Stimulated activated naive CD8-positive, alpha-beta T cell treated with anti-CD3 and anti-CD28 coated beads, Interleukin-15, Interleukin-2, amounts not matched to agents 100 ng/mL and 50 ng/mL, for 24 hours (primary cell): ENCODE data around the gene SIGLEC1.

Experiments used
- H3K27ac Mint-ChIP-seq: one replicate; pipeline ENCODE4 v1.8.0; 2021; ENCODE audit warnings: mild to moderate bottlenecking, mixed read lengths
- H3K27me3 Mint-ChIP-seq: one replicate; pipeline ENCODE4 v1.8.0; 2021; ENCODE audit warnings: mixed read lengths
- H3K36me3 Mint-ChIP-seq: one replicate; pipeline ENCODE4 v1.8.0; 2021; ENCODE audit warnings: low read depth, mixed read lengths
- H3K4me1 Mint-ChIP-seq: one replicate; pipeline ENCODE4 v1.8.0; 2021; ENCODE audit warnings: low read depth, mixed read lengths
- H3K4me3 Mint-ChIP-seq: one replicate; pipeline ENCODE4 v1.8.0; 2021; ENCODE audit warnings: mild to moderate bottlenecking, mixed read lengths
- H3K9me3 Mint-ChIP-seq: one replicate; pipeline ENCODE4 v1.8.0; 2021; ENCODE audit warnings: mixed read lengths

Gene SIGLEC1

GRCh38 chr20:3749689-3750531 lies 37.5 kb upstream of the SIGLEC1 start:
- H3K36me3 Mint-ChIP-seq, result no peaks in the 10 kb centered on the region
- no peaks in the 10 kb centered on the region for H3K27me3 Mint-ChIP-seq
- H3K9me3 Mint-ChIP-seq, result no peaks in the 10 kb centered on the region
- no peak overlapping the region for H3K4me3 Mint-ChIP-seq
- peaks cover 15% of the 10 kb centered on the region for H3K4me1 Mint-ChIP-seq
- no peak overlapping the region for H3K27ac Mint-ChIP-seq

- peaks cover 15% of the 10 kb centered on the region for H3K4me1 Mint-ChIP-seq
- H3K27me3 Mint-ChIP-seq, result peaks cover 6% of the 10 kb centered on the region
- H3K9me3 Mint-ChIP-seq, result no peaks in the 10 kb centered on the region
- H3K27ac Mint-ChIP-seq, result no peak overlapping the region
- no peaks in the 10 kb centered on the region for H3K36me3 Mint-ChIP-seq
- no peak overlapping the region for H3K4me3 Mint-ChIP-seq
Observed at GRCh38 chr20:3749087-3749688, 36.8 kb upstream of the SIGLEC1 start.

DNA sequence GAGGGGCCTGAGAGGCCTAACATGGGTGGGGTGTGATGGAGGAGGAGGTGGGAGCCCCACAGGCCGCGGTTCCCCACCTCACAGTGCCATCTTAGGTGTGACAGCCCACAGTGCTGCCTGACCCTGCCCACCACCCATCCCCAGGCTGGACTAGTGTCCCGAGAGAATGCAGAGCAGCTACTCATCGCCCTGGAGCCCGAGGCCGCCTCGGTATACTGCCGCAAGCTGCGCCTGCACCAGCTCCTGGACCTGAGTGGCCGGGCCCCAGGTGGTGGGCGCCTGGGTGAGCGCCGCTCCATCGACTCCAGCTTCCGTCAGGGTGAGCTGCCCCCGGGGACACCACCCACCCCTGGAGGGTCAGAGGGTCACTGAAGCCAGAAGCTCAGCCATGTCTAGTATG lies 35.7 kb upstream of the SIGLEC1 start:
- peaks cover 6% of the 10 kb centered on the region for H3K27me3 Mint-ChIP-seq
- no peak overlapping the region for H3K4me3 Mint-ChIP-seq
- H3K36me3 Mint-ChIP-seq, result no peaks in the 10 kb centered on the region
- no peak overlapping the region for H3K27ac Mint-ChIP-seq
- H3K4me1 Mint-ChIP-seq, result peaks cover 15% of the 10 kb centered on the region
- no peaks in the 10 kb centered on the region for H3K9me3 Mint-ChIP-seq

DNA sequence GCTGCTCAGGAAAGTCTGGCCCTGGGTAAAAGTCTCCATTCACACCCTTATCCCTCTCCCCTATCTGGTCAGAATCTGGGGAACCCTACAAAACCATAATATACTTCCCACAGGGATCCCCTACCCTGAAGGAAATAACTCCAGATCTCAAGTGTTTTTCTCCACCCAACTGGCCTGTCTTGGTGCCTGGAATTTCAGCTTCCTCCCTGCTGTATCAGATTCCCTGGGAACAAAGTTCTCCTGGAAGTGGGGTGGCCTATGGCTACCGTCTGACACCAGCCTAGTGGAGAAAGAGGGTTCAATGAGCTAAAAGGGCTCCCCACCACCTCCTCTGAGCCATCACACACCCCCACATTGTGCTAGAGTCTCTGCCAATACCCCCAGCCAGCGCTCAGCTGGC lies 35.1 kb upstream of the SIGLEC1 start:
- peaks cover 6% of the 10 kb centered on the region for H3K27me3 Mint-ChIP-seq
- H3K36me3 Mint-ChIP-seq, result no peaks in the 10 kb centered on the region
- no peak overlapping the region for H3K27ac Mint-ChIP-seq
- peaks cover 12% of the 10 kb centered on the region for H3K4me1 Mint-ChIP-seq
- H3K4me3 Mint-ChIP-seq, result no peak overlapping the region
- H3K9me3 Mint-ChIP-seq, result no peaks in the 10 kb centered on the region

DNA sequence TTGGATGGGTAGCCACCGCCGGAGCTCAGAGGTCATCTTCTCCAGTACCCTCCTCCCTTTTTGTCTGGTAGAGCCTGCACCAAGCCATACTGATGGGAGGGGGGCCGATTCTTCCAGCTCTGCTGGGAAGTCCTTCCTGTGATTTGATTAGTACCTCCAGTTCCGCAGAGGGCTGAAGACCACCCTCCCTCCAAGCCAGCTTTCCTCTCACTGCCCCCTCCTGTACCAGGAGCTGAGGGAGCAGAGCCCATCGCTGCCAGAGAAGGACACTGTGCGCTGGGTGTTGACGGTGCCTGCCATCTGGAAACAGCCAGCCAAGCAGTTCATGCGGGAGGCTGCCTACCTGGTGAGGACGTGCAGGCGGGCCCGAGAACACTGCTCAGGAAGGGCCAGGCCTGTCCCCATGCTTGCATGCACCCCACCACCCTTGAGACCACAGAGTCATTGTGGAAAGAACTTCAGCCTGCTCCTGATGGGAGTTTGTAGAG lies 33.3 kb upstream of the SIGLEC1 start:
- peaks cover 6% of the 10 kb centered on the region for H3K27me3 Mint-ChIP-seq
- no peaks in the 10 kb centered on the region for H3K36me3 Mint-ChIP-seq
- H3K4me1 Mint-ChIP-seq, result peaks cover 7% of the 10 kb centered on the region
- H3K4me3 Mint-ChIP-seq, result no peak overlapping the region
- H3K27ac Mint-ChIP-seq, result no peak overlapping the region
- no peaks in the 10 kb centered on the region for H3K9me3 Mint-ChIP-seq

- Mint-ChIP-seq H3K36me3 (no peaks in the 10 kb centered on the region), H3K4me1 (peaks cover 7% of the 10 kb centered on the region), H3K9me3 (no peaks in the 10 kb centered on the region), H3K27ac (no peak overlapping the region), H3K4me3 (peak overlapping the region; percentile 47), H3K27me3 (peaks cover 6% of the 10 kb centered on the region)
Observed at GRCh38 chr20:3744806-3745685, 32.6 kb upstream of the SIGLEC1 start.

DNA sequence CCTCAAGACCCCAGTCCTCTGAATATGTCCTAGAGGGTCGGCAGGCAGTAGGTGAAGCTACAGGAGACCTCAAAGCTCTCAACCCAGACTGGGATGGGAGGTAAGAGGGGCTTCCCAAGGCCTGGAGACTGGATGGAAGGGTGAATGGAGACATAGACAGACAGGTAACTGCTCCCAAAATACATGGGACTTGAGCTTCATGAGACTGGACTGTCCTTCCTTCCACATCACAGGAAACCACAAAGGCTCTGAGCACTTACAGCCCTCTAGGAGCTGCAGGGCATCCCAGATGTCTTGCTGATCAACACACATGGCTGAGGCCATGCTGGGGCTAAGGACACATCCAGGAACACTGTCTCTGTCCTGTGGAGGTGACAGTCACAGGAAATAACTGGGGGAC lies 31.6 kb upstream of the SIGLEC1 start:
- H3K4me3 Mint-ChIP-seq, result no peak overlapping the region
- no peaks in the 10 kb centered on the region for H3K36me3 Mint-ChIP-seq
- peaks cover 7% of the 10 kb centered on the region for H3K4me1 Mint-ChIP-seq
- H3K27ac Mint-ChIP-seq, result no peak overlapping the region
- peaks cover 6% of the 10 kb centered on the region for H3K27me3 Mint-ChIP-seq
- H3K9me3 Mint-ChIP-seq, result no peaks in the 10 kb centered on the region

DNA sequence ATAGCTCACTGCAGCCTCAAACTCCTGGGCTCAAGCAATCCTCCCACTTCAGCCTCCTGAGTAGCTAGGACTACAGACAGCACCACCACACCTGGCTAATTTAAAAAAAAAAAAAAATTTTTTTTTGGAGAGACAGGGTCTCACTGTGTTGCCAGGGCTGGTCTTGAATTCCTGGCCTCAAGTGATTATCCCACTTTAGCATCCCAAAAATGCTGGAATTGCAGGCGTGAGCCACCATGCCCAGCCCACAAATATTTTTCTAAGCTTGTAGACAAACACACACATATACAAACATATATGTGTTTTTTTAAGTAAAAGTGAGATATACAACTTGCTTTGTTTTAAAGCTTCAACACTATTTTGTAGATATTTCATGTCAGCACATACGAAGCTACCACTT lies 30.9 kb upstream of the SIGLEC1 start:
- H3K27me3 Mint-ChIP-seq, result peaks cover 6% of the 10 kb centered on the region
- H3K36me3 Mint-ChIP-seq, result no peaks in the 10 kb centered on the region
- no peak overlapping the region for H3K27ac Mint-ChIP-seq
- peaks cover 7% of the 10 kb centered on the region for H3K4me1 Mint-ChIP-seq
- H3K9me3 Mint-ChIP-seq, result no peaks in the 10 kb centered on the region
- no peak overlapping the region for H3K4me3 Mint-ChIP-seq

DNA sequence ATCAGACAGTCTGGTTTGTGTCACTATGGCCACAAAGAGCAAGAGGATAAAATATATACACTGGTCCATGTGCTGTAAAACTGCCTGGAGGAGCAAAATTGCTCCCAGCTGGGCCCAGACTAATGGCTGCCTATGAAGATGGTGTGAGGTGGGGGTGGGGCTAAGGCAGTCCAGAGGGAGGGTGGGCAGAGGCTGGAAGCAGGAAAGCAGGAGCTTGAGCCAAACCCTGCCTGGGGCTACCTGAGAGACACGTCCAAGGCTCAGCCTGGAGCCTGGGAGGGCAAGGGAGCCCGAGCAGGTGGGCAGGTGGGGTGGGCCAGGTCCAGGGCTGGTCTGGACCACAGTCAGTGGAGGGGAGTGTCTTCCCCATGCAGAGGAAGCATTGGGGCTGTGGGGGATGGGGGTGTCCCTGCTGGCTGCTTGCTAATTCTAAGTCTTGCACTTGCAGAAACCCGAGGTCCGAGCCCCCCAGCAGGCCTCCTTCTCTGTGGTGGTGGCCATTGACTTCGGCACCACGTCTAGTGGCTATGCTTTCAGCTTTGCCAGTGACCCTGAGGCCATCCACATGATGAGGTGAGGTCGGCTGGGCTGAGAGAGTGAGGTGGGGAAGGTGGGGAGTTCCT lies 29.5 kb upstream of the SIGLEC1 start:
- Mint-ChIP-seq H3K4me3 (no peak overlapping the region), H3K27ac (no peak overlapping the region), H3K36me3 (no peaks in the 10 kb centered on the region), H3K27me3 (peaks cover 6% of the 10 kb centered on the region), H3K9me3 (no peaks in the 10 kb centered on the region), H3K4me1 (peaks cover 7% of the 10 kb centered on the region)

GRCh38 chr20:3740615-3741301 lies 28.4 kb upstream of the SIGLEC1 start:
- Mint-ChIP-seq H3K9me3 (no peaks in the 10 kb centered on the region), H3K27ac (no peak overlapping the region), H3K4me1 (peaks cover 7% of the 10 kb centered on the region), H3K4me3 (no peak overlapping the region), H3K36me3 (no peaks in the 10 kb centered on the region), H3K27me3 (peaks cover 6% of the 10 kb centered on the region)

GRCh38 chr20:3739926-3740451 lies 27.6 kb upstream of the SIGLEC1 start:
- Mint-ChIP-seq H3K9me3 (no peaks in the 10 kb centered on the region), H3K27ac (no peak overlapping the region), H3K4me3 (no peak overlapping the region), H3K36me3 (no peaks in the 10 kb centered on the region), H3K27me3 (peaks cover 9% of the 10 kb centered on the region), H3K4me1 (peaks cover under 1% of the 10 kb centered on the region)

GRCh38 chr20:3739054-3739925 lies 26.9 kb upstream of the SIGLEC1 start:
- Mint-ChIP-seq H3K4me3 (no peak overlapping the region), H3K4me1 (no peaks in the 10 kb centered on the region), H3K27ac (no peak overlapping the region), H3K36me3 (no peaks in the 10 kb centered on the region), H3K27me3 (peaks cover 5% of the 10 kb centered on the region), H3K9me3 (no peaks in the 10 kb centered on the region)
